Smooth muscle cell (in vitro differentiated cells): Measurements from ENCODE around the gene SPINK4. TPM values are rescaled to one million over a fixed set of nuclear protein-coding genes. Genes with fewer than 3 reads are reported as not detected.

Source experiments
- DNase-seq: peaks from one replicate; lab custom pipeline; 2025; ENCODE audit not compliant: unreplicated experiment; lab: John Stamatoyannopoulos, UW
- H2AFZ ChIP-seq: fragments of 200-600 bp; sonication (generic); 2 replicates; pipeline ENCODE4 v1.6.0; 2016; ENCODE audit warnings: antibody characterized with exemption, low read depth, mild to moderate bottlenecking
- H3F3A ChIP-seq: fragments of 200-600 bp; sonication (generic); 2 replicates; pipeline ENCODE4 v1.6.0; 2017; ENCODE audit warnings: antibody characterized with exemption, low read depth
- H3K27ac ChIP-seq: fragments of 200-600 bp; sonication (generic); 2 replicates; pipeline ENCODE4 v1.5.1; 2016; ENCODE audit warnings: low read depth, mild to moderate bottlenecking
- H3K27me3 ChIP-seq: fragments of 200-600 bp; sonication (generic); 2 replicates; pipeline ENCODE4 v1.6.1; 2016; ENCODE audit warnings: low read depth, mild to moderate bottlenecking
- H3K36me3 ChIP-seq: fragments of 200-600 bp; sonication (generic); 2 replicates; pipeline ENCODE4 v1.5.1; 2016; ENCODE audit warnings: low read depth
- H3K4me1 ChIP-seq: fragments of 200-600 bp; sonication (generic); 2 replicates; pipeline ENCODE4 v1.5.1; 2016; ENCODE audit warnings: low read depth
- H3K4me2 ChIP-seq: fragments of 200-600 bp; sonication (generic); 2 replicates; pipeline ENCODE4 v1.6.0; 2016; ENCODE audit warnings: mild to moderate bottlenecking
- H3K4me3 ChIP-seq: fragments of 200-600 bp; sonication (generic); 2 replicates; pipeline ENCODE4 v1.5.1; 2016; ENCODE audit warnings: mild to moderate bottlenecking
- H3K79me2 ChIP-seq: fragments of 200-600 bp; sonication (generic); 2 replicates; pipeline ENCODE4 v1.6.0; 2016; ENCODE audit warnings: low read depth, mild to moderate bottlenecking
- H3K9ac ChIP-seq: fragments of 200-600 bp; sonication (generic); 2 replicates; pipeline ENCODE4 v1.6.0; 2016; ENCODE audit warnings: low read depth
- H3K9me3 ChIP-seq: fragments of 200-600 bp; sonication (generic); replicated peaks from 2 replicates; pipeline ENCODE4 v1.5.1; 2016; ENCODE audit warnings: low read depth
- H4K20me1 ChIP-seq: fragments of 200-600 bp; sonication (generic); 2 replicates; pipeline ENCODE4 v1.6.0; 2016; ENCODE audit warnings: low read depth
- CTCF ChIP-seq: fragments of 200-600 bp; sonication (generic); IDR thresholded peaks from 2 replicates; pipeline ENCODE4 v1.5.1; 2017; ENCODE audit warnings: borderline replicate concordance, mild to moderate bottlenecking, antibody characterized with exemption; ENCODE audit not compliant: insufficient read depth, poor library complexity, severe bottlenecking
- WGBS: methylation state at CpG from one replicate; pipeline ENCODE4 v1.1.7; 2016; ENCODE audit warnings: low lambda C conversion rate; 5-methylcytosine and 5-hydroxymethylcytosine counted together
- polyA plus RNA-seq: library from polyadenylated mRNA; unstranded; fragments of >200 nt; fragmentation: Nextera tagmentation; extraction: Ambion mirVana; gene quantifications from 2 replicates; pipeline ENCODE4 v1.2.1, GENCODE V29; 2016
- total RNA-seq: library from RNA; depleted of rRNA; stranded (reverse); fragments of >200 nt; gene quantifications from 2 replicates; pipeline ENCODE4 v1.2.3, GENCODE V29; 2014

The SPINK4 gene
- total and polyA plus RNA-seq, 2 experiments from 2014 or later, result not detected

GRCh38 chr9:33211695-33212393 is 28.1 kb upstream of the SPINK4 start:
- H3K27ac ChIP-seq, result peak overlapping the region; percentile 43
- H3F3A ChIP-seq, result peaks cover 7% of the 10 kb centered on the region
- no peaks in the 10 kb centered on the region for H3K79me2 ChIP-seq
- H3K27me3 ChIP-seq, result peaks cover 4% of the 10 kb centered on the region
- no peak overlapping the region for H2AFZ ChIP-seq
- no peak for DNase-seq
- no peak overlapping the region for H3K4me3 ChIP-seq
- no peak overlapping the region for H3K9ac ChIP-seq
- peak overlapping the region; percentile 66 for H3K4me2 ChIP-seq
- no peaks in the 10 kb centered on the region for H3K36me3 ChIP-seq
- 15% methylated on average over 3 of the region's 3 CpGs for WGBS
- no peaks in the 10 kb centered on the region for H3K9me3 ChIP-seq
- no peaks in the 10 kb centered on the region for H4K20me1 ChIP-seq
- no peak for TF ChIP-seq CTCF
- H3K4me1 ChIP-seq, result peaks cover 8% of the 10 kb centered on the region

DNA sequence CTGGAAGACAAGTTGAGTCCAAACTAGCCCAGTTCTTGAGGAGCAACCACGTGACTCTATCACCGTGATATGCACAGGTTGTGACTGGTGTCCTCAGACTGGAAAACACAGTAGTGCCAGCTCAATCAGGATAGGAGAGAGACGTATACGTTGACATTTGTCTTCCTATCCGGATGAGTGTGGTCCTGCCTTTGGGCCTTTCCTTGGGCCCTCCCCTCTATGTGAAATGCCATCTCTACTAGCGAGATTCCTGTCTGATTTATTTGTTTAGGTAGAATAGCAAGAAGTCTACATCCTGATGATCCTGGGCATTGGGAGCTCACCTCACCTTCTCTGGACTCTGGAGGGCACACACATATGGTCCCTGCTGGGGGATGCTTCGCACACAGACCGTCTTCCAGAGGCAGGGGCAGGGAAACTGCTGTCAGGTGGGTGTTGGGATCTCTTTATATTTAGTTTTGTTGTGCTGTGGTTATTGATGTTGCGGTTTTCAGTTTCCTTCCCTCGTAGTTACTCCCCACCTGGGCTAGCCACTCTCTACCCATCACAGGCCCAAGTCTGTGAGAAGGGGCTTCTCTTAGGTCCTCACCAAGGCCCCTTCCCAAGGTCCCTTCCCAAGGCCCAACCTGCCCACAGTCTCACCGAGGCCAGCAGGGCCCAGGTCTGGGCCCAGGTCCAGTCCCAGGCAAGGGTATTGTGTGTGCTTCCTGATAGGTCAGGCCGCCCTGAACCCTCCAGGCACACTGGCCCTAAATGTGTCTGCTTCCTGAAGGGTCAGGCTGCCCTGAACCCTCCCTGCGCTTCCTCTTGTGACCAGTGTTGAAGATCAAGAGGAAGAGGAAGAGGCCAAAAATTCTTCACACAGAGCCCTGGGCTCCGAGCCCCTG is 19.0 kb upstream of the SPINK4 start:
- Histone ChIP-seq H3K79me2 (no peaks in the 10 kb centered on the region), H4K20me1 (no peaks in the 10 kb centered on the region), H3K36me3 (no peaks in the 10 kb centered on the region), H3K27ac (no peak overlapping the region), H3K4me3 (no peak overlapping the region), H3K9ac (no peak overlapping the region), H3F3A (no peaks in the 10 kb centered on the region), H3K9me3 (no peaks in the 10 kb centered on the region), H3K4me1 (no peaks in the 10 kb centered on the region), H3K4me2 (no peak overlapping the region), H2AFZ (no peak overlapping the region), H3K27me3 (no peaks in the 10 kb centered on the region)
- WGBS, result 83% methylated on average over 14 of the region's 14 CpGs
- no peak for DNase-seq
- TF ChIP-seq CTCF, result no peak

DNA sequence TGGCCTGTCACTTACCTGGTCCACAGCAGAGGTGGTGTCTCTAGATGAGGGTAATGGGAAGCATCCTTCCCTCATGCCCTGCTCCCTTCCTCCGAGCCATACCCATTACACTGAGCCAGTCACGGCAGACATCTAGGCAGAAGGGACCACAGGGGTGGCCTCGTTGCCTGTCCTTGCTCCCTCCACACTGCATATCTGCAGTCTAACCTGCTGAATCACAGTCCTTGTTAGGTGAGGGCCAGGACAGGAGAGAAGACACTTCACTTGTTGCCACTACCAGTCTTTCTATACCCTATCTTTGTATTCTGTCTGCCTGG is 18.4 kb upstream of the SPINK4 start:
- H4K20me1 ChIP-seq, result no peaks in the 10 kb centered on the region
- no peaks in the 10 kb centered on the region for H3K4me1 ChIP-seq
- WGBS, result 95% methylated on average over 3 of the region's 3 CpGs
- no peaks in the 10 kb centered on the region for H3K9me3 ChIP-seq
- no peak for TF ChIP-seq CTCF
- H3F3A ChIP-seq, result no peaks in the 10 kb centered on the region
- no peak overlapping the region for H3K27ac ChIP-seq
- no peak overlapping the region for H3K9ac ChIP-seq
- no peak overlapping the region for H2AFZ ChIP-seq
- no peak overlapping the region for H3K4me3 ChIP-seq
- no peaks in the 10 kb centered on the region for H3K27me3 ChIP-seq
- DNase-seq, result no peak
- no peaks in the 10 kb centered on the region for H3K79me2 ChIP-seq
- H3K4me2 ChIP-seq, result no peak overlapping the region
- H3K36me3 ChIP-seq, result no peaks in the 10 kb centered on the region
